PFSK-1 (cell line): Measurements from ENCODE around the gene PQBP1.

ENCODE experiments used
- FOXP2 ChIP-seq: optimal IDR thresholded peaks from 2 replicates; pipeline ENCODE3; 2011; ENCODE audit warnings: borderline replicate concordance, control low read depth, inconsistent platforms; ENCODE audit not compliant: insufficient read depth; ENCODE audit errors: extremely low read length, extremely low read depth
- POLR2AphosphoS5 ChIP-seq: IDR thresholded peaks from 2 replicates; pipeline ENCODE4 v1.6.1; 2012; ENCODE audit warnings: low read depth, mild to moderate bottlenecking, control low read depth, low read length, moderate library complexity
- SIN3A ChIP-seq: IDR thresholded peaks from 2 replicates; pipeline ENCODE4 v1.6.1; 2012; ENCODE audit warnings: mild to moderate bottlenecking, low read length, moderate library complexity, borderline replicate concordance; ENCODE audit not compliant: insufficient read depth
- TAF1 ChIP-seq: IDR thresholded peaks from 2 replicates; pipeline ENCODE4 v1.6.1; 2012; ENCODE audit warnings: low read length, control low read depth, borderline replicate concordance; ENCODE audit not compliant: insufficient read depth
- TF ChIP-seq, protein P1 (sequence below), 2 experiments: IDR thresholded peaks; 2 replicates each; pipeline versions ENCODE4 v1.6.1 to v1.8.0; 2011 to 2012; ENCODE audit warnings: low read depth in 2 of 2, low read length in 2 of 2, control low read depth in 1 of 2, inconsistent platforms in 1 of 2, mild to moderate bottlenecking in 1 of 2, moderate library complexity in 1 of 2; ENCODE audit not compliant: insufficient read depth in 1 of 2

The PQBP1 gene

GRCh38 chrX:48904626-48905025 is 6.9 kb downstream of the PQBP1 start:
- TF ChIP-seq, protein P1, sequence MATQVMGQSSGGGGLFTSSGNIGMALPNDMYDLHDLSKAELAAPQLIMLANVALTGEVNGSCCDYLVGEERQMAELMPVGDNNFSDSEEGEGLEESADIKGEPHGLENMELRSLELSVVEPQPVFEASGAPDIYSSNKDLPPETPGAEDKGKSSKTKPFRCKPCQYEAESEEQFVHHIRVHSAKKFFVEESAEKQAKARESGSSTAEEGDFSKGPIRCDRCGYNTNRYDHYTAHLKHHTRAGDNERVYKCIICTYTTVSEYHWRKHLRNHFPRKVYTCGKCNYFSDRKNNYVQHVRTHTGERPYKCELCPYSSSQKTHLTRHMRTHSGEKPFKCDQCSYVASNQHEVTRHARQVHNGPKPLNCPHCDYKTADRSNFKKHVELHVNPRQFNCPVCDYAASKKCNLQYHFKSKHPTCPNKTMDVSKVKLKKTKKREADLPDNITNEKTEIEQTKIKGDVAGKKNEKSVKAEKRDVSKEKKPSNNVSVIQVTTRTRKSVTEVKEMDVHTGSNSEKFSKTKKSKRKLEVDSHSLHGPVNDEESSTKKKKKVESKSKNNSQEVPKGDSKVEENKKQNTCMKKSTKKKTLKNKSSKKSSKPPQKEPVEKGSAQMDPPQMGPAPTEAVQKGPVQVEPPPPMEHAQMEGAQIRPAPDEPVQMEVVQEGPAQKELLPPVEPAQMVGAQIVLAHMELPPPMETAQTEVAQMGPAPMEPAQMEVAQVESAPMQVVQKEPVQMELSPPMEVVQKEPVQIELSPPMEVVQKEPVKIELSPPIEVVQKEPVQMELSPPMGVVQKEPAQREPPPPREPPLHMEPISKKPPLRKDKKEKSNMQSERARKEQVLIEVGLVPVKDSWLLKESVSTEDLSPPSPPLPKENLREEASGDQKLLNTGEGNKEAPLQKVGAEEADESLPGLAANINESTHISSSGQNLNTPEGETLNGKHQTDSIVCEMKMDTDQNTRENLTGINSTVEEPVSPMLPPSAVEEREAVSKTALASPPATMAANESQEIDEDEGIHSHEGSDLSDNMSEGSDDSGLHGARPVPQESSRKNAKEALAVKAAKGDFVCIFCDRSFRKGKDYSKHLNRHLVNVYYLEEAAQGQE (IDR thresholded peaks at IDR 0.05; ENCODE audit: insufficient read depth in 1 of 2, low read depth in 2 of 2, low read length in 2 of 2) = no peak
- TF ChIP-seq SIN3A (no peak), TAF1 (no peak), POLR2AphosphoS5 (no peak), FOXP2 (no peak)

DNA sequence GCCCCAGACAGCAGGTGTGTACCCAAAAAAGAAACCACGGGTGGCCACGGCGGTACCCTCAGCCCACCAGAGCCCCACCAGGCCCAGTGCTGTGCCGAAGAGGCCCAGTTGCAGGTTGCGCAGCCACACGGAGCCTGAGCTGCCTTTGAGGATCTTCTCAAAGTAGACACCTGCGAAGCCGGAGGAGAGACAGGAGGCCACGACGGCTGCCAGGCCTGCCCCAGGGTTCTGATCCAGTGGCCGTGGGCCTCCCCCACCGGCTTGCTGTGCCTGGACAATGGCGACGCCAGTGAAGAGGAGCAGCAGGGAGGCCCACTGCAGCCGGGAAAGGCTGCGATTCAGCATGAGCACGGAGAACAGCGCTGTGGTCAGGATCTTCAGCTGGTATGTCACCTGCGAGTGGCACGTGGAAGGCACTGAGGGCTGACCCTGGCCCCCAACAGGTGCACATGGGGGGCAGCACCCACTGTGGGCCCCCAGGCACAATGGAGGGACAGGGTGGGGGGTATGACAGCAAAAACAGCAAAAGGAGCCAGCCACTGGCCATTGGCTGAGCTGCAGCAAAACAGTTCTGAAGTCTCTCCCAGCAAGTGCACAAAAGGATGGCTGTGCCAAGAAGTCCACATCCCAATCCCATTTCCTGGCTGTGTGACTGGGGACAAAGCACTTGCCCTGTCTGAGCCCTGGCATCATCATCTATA is 7.5 kb downstream of the PQBP1 start:
- no peak for TF ChIP-seq FOXP2

GRCh38 chrX:48908600-48908999 is 10.9 kb downstream of the PQBP1 start:
- TF ChIP-seq POLR2AphosphoS5 (no peak), TAF1 (no peak), SIN3A (no peak), FOXP2 (no peak)
- TF ChIP-seq, protein P1 (IDR thresholded peaks at IDR 0.05; ENCODE audit: insufficient read depth in 1 of 2, low read depth in 2 of 2, low read length in 2 of 2) = no peak

- TF ChIP-seq POLR2AphosphoS5 = no peak
- TF ChIP-seq SIN3A = no peak
- TF ChIP-seq, protein P1 (IDR thresholded peaks at IDR 0.05; ENCODE audit: insufficient read depth in 1 of 2, low read depth in 2 of 2, low read length in 2 of 2) = no peak
- no peak for TF ChIP-seq TAF1
- TF ChIP-seq FOXP2 = no peak
Observed at GRCh38 chrX:48909703-48910294, 12.1 kb downstream of the PQBP1 start.

DNA sequence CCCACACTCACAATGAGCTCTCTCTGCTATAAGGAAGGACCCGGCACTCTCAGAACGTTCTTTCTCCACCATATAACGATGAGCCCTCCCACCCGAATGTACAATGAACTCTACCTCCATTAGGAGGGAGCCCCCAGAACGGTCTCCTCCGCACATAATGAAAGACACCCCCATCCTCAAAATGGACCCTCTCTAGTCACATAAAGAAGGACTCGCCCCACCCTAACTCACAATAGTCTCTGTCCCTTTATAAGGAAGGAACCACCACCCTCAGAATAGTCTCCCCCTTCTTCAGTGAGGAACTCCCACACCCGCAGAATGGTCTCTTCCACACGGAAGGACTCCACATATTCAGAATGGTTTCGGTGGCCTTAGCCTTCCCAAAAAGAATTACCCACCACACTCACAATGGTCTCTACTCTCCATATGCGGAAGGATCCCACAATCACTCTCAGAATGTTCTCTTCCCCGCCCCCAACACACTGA is 13.2 kb downstream of the PQBP1 start:
- TF ChIP-seq, protein P1 (IDR thresholded peaks at IDR 0.05; ENCODE audit: insufficient read depth in 1 of 2, low read depth in 2 of 2, low read length in 2 of 2) = no peak
- TF ChIP-seq SIN3A (no peak), POLR2AphosphoS5 (no peak), TAF1 (no peak), FOXP2 (no peak)
